Glutamatergic neuron (in vitro differentiated cells): ENCODE measurements around the gene TBC1D2. TPM values are rescaled to one million over a fixed set of nuclear protein-coding genes. Genes with fewer than 3 reads are reported as not detected.

Experiments
- DNase-seq: peaks from one replicate; pipeline ENCODE4 v3.0.0; 2022
- H3K27ac Mint-ChIP-seq: one replicate; pipeline ENCODE4 v1.8.0; 2020; ENCODE audit warnings: mild to moderate bottlenecking, mixed read lengths, inconsistent platforms; ENCODE audit not compliant: unreplicated experiment
- H3K27me3 Mint-ChIP-seq: one replicate; pipeline ENCODE4 v1.8.0; 2020; ENCODE audit warnings: mild to moderate bottlenecking, moderate library complexity, mixed read lengths, inconsistent platforms; ENCODE audit not compliant: unreplicated experiment
- H3K36me3 Mint-ChIP-seq: one replicate; pipeline ENCODE4 v1.8.0; 2020; ENCODE audit warnings: mild to moderate bottlenecking, mixed read lengths, inconsistent platforms; ENCODE audit not compliant: unreplicated experiment
- H3K4me1 Mint-ChIP-seq: one replicate; pipeline ENCODE4 v1.8.0; 2020; ENCODE audit warnings: mild to moderate bottlenecking, low read depth, mixed read lengths, inconsistent platforms; ENCODE audit not compliant: unreplicated experiment
- H3K4me3 Mint-ChIP-seq: one replicate; pipeline ENCODE4 v1.8.0; 2020; ENCODE audit warnings: mild to moderate bottlenecking, mixed read lengths, inconsistent platforms; ENCODE audit not compliant: unreplicated experiment
- H3K9me3 Mint-ChIP-seq: one replicate; pipeline ENCODE4 v1.8.0; 2020; ENCODE audit warnings: mild to moderate bottlenecking, moderate library complexity, mixed read lengths, inconsistent platforms; ENCODE audit not compliant: unreplicated experiment
- total RNA-seq: library from RNA; stranded (reverse); fragmentation: NEBNext Ultra II Directional; extraction: Animal tissue kit (Norgen Biotek cat#: 25700); gene quantifications from one replicate; pipeline ENCODE4 v1.2.1, GENCODE V29; 2021; ENCODE audit not compliant: unreplicated experiment
- TF ChIP-seq, protein P1 (sequence below): fragments of 200-600 bp; sonication (generic); IDR thresholded peaks from one replicate; pipeline ENCODE4 v1.5.0; 2021; ENCODE audit not compliant: partially characterized antibody, unreplicated experiment

TBC1D2 gene
- total RNA-seq, 1 donor from 2014 or later, result 7.6 TPM

DNA sequence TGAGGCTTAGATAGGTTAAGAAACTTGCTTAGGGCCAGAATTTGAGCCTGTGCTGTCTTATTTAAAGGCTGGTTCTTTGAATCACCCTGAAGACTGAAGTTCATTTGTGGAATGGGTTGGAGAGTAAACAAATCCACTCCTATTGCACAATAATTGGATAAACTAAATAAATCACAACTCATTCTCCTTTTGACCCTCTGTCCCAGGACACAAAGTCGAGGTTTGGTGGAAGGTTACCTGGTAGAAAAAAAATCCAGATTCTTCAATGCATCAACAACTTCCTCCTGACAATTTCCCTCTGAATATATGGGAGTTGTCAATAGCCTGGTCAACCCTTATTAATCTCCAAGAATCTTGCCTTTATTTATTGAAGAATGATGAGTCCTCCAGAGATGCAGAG, 28.9 kb downstream of the TBC1D2 start:
- DNase-seq, result no peak
- Mint-ChIP-seq H3K4me3 (peak overlapping the region; percentile 63), H3K27ac (peak overlapping the region; percentile 92), H3K9me3 (peaks cover 13% of the 10 kb centered on the region), H3K27me3 (peaks cover 11% of the 10 kb centered on the region), H3K4me1 (peaks cover 38% of the 10 kb centered on the region), H3K36me3 (peaks cover 10% of the 10 kb centered on the region)
- TF ChIP-seq, protein P1, sequence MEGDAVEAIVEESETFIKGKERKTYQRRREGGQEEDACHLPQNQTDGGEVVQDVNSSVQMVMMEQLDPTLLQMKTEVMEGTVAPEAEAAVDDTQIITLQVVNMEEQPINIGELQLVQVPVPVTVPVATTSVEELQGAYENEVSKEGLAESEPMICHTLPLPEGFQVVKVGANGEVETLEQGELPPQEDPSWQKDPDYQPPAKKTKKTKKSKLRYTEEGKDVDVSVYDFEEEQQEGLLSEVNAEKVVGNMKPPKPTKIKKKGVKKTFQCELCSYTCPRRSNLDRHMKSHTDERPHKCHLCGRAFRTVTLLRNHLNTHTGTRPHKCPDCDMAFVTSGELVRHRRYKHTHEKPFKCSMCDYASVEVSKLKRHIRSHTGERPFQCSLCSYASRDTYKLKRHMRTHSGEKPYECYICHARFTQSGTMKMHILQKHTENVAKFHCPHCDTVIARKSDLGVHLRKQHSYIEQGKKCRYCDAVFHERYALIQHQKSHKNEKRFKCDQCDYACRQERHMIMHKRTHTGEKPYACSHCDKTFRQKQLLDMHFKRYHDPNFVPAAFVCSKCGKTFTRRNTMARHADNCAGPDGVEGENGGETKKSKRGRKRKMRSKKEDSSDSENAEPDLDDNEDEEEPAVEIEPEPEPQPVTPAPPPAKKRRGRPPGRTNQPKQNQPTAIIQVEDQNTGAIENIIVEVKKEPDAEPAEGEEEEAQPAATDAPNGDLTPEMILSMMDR, result no peak

GRCh38 chr9:98225015-98225442, 30.4 kb downstream of the TBC1D2 start:
- peak; percentile 70 for DNase-seq
- TF ChIP-seq, protein P1, result no peak
- H3K4me3 Mint-ChIP-seq, result no peak overlapping the region
- peaks cover 11% of the 10 kb centered on the region for H3K27me3 Mint-ChIP-seq
- H3K4me1 Mint-ChIP-seq, result peaks cover 39% of the 10 kb centered on the region
- peaks cover 13% of the 10 kb centered on the region for H3K9me3 Mint-ChIP-seq
- H3K27ac Mint-ChIP-seq, result peak overlapping the region; percentile 78
- H3K36me3 Mint-ChIP-seq, result peaks cover 10% of the 10 kb centered on the region

- Mint-ChIP-seq H3K27ac (no peak overlapping the region), H3K4me3 (peak overlapping the region; percentile 19), H3K9me3 (peaks cover 13% of the 10 kb centered on the region), H3K4me1 (peaks cover 41% of the 10 kb centered on the region), H3K36me3 (peaks cover 10% of the 10 kb centered on the region), H3K27me3 (peaks cover 13% of the 10 kb centered on the region)
- DNase-seq, result no peak
- TF ChIP-seq, protein P1, result no peak
Observed at GRCh38 chr9:98222885-98223691, 32.4 kb downstream of the TBC1D2 start.

- Mint-ChIP-seq H3K9me3 (peaks cover 8% of the 10 kb centered on the region), H3K27me3 (peaks cover 13% of the 10 kb centered on the region), H3K27ac (no peak overlapping the region), H3K4me1 (peaks cover 28% of the 10 kb centered on the region), H3K4me3 (no peak overlapping the region), H3K36me3 (peaks cover 10% of the 10 kb centered on the region)
- DNase-seq, result no peak
- TF ChIP-seq, protein P1, result no peak
Observed at GRCh38 chr9:98220911-98221310, 34.5 kb downstream of the TBC1D2 start.

GRCh38 chr9:98219794-98220370, 35.6 kb downstream of the TBC1D2 start:
- peaks cover 30% of the 10 kb centered on the region for H3K4me1 Mint-ChIP-seq
- H3K27me3 Mint-ChIP-seq, result peaks cover 10% of the 10 kb centered on the region
- H3K9me3 Mint-ChIP-seq, result peaks cover 3% of the 10 kb centered on the region
- TF ChIP-seq, protein P1, result no peak
- peak overlapping the region; percentile 43 for H3K27ac Mint-ChIP-seq
- DNase-seq, result no peak
- H3K36me3 Mint-ChIP-seq, result peaks cover 10% of the 10 kb centered on the region
- no peak overlapping the region for H3K4me3 Mint-ChIP-seq
